Stromal cell of bone marrow (primary cell): Measurements from ENCODE around the gene TBC1D3B.
"Not testable (repeated sequence)": the region's sequence is repeated elsewhere in the genome, so short reads cannot be mapped to it uniquely, and the experiment has no call there.

ENCODE experiments used
- DNase-seq: peaks from one replicate; pipeline ENCODE4 v3.0.0-alpha.2; 2012; ENCODE audit warnings: low read depth

TBC1D3B gene

GRCh38 chr17:36176536-36176935, at the start of gene TBC1D3B:
TBC1D3B (minus strand) TSS chr17:36176636; CDS start chr17:36175050, 1,586 bp downstream.
- DNase-seq, result not testable (repeated sequence)

- not testable (repeated sequence) for DNase-seq
Measured at GRCh38 chr17:36222967-36223366, 46.5 kb upstream of the TBC1D3B start.

- DNase-seq, result not testable (repeated sequence)
Measured at GRCh38 chr17:36221581-36222100, 45.2 kb upstream of the TBC1D3B start.

- peak; percentile 5 for DNase-seq
Measured at GRCh38 chr17:36220737-36221580, 44.5 kb upstream of the TBC1D3B start.

GRCh38 chr17:36219556-36219955, 43.1 kb upstream of the TBC1D3B start:
- not testable (repeated sequence) for DNase-seq

- DNase-seq, result not testable (repeated sequence)
Measured at GRCh38 chr17:36215406-36216308, 39.2 kb upstream of the TBC1D3B start.

GRCh38 chr17:36214918-36215317, 38.5 kb upstream of the TBC1D3B start:
- DNase-seq, result no peak

GRCh38 chr17:36213695-36214094, 37.3 kb upstream of the TBC1D3B start:
- no peak for DNase-seq

- DNase-seq, result no peak
Measured at GRCh38 chr17:36212966-36213365, 36.5 kb upstream of the TBC1D3B start.

- DNase-seq, result no peak
Measured at GRCh38 chr17:36212272-36212605, 35.8 kb upstream of the TBC1D3B start.

- not testable (repeated sequence) for DNase-seq
Measured at GRCh38 chr17:36211484-36212271, 35.2 kb upstream of the TBC1D3B start.

GRCh38 chr17:36210439-36211211, 34.2 kb upstream of the TBC1D3B start, which contains the start of gene CCL4L2:
CCL4L2 (plus strand) TSS chr17:36211063.
- DNase-seq, result not testable (repeated sequence)

GRCh38 chr17:36209575-36209974, 33.1 kb upstream of the TBC1D3B start:
- no peak for DNase-seq

GRCh38 chr17:36207383-36207782, 30.9 kb upstream of the TBC1D3B start:
- not testable (repeated sequence) for DNase-seq

GRCh38 chr17:36206486-36206821, 30.0 kb upstream of the TBC1D3B start:
- DNase-seq, result not testable (repeated sequence)

- DNase-seq, result no peak
Measured at GRCh38 chr17:36205637-36206485, 29.4 kb upstream of the TBC1D3B start.

- DNase-seq, result no peak
Measured at GRCh38 chr17:36204724-36205500, 28.5 kb upstream of the TBC1D3B start.

GRCh38 chr17:36203335-36203734, 26.9 kb upstream of the TBC1D3B start:
- DNase-seq, result no peak

- DNase-seq, result not testable (repeated sequence)
Measured at GRCh38 chr17:36201506-36201905, 25.1 kb upstream of the TBC1D3B start.
